ENCODE results near the gene ADGRA3.

- no peak for TF ChIP-seq CTCF (IDR thresholded peaks at IDR 0.05)
- no peak for TF ChIP-seq POLR2A (IDR thresholded peaks at IDR 0.05)
Observed at GRCh38 chr4:22537864-22538263, 22.0 kb upstream of the ADGRA3 start.
